HG03439 (cell line): ENCODE measurements around the gene RTCA.
"Not testable (repeated sequence)": the region's sequence is repeated elsewhere in the genome, so short reads cannot be mapped to it uniquely, and the experiment has no call there.

Experiments used
- ATAC-seq: cut with Tn5 transposase; IDR thresholded peaks from one replicate; pipeline ENCODE4 v1.9.1; 2021; ENCODE audit warnings: mild to moderate bottlenecking, moderate library complexity; ENCODE audit not compliant: unreplicated experiment

Gene RTCA

DNA sequence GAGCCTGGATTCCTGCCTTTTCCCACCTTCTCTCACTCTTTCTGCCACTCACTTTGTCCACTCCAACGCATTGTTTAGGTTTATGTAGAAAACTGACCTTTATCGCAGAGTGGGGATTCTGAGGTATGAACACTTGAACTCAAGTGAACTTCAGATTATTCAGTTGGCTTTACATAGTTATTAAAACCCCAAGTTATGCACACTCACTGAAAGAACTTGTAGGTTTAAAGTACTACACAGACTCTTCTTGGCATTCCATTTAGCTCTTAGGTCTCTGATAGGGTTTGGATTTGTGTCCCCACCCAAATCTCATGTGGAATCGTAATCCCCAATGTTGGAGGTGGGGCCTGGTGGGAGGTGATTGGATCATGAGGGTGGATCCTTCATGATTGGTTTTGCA is 39.9 kb downstream of the RTCA start:
- no peak for ATAC-seq

DNA sequence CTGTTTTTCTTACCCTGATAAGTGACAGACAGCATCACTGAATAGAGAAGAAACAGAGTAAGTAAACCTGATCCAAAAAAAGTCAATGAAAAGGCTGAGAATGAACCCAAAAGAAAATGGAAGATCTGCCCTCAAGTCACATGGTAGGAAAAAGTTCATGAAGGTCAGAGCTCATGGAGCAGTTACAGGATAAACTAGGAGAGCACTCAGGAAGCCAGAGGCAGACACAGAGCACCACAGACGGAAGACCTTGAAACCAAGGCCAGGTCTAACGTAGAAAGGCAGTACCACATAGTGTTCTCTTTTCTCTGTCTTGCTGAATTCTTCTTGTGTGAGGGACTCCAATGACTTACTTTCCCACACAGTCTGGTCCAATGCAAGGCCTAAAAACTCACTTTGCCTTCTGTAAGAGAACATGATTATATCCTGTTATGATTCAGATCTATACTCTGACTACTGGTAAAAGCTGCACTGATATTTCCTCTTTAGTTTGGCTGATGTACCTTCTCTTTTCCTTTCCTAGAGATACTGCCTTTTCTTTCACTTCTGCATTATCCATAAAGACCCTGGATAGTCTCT is 40.8 kb downstream of the RTCA start:
- ATAC-seq = no peak

DNA sequence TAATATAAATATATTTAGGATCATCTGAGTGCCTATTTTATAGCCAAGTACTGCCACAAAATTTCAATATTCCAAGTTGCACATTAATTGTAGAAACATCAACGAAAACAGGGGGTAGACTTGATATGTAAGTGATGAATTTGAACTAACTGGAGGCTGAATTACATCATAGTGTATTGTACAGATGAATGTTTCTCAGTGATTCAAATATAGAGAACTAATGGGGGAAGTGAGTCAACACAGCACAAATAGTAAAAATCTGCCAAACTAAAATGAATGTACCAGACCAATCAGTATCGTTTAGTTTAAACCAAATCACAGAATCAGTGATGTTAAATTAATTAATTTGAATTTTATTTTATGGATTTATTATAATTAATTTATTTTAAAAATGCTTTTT is 42.8 kb downstream of the RTCA start:
- no peak for ATAC-seq

DNA sequence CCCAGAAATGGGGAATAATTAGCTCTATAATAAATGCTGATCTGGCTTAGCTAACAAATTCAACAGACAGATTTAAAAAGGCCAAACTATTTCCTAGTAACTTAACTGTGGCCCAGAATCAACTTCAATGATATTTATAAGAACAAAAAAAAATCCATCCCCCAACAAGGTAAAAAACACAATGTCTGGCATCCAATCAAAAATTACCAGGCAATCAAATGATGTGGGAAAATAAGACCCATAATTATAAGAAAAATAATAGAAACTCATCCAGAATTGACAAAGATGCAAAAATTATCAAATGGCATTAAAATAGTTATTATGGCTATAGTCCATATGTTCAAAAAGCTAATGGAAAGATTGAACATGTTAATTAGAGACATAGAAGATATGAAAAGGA is 43.8 kb downstream of the RTCA start:
- ATAC-seq = no peak

DNA sequence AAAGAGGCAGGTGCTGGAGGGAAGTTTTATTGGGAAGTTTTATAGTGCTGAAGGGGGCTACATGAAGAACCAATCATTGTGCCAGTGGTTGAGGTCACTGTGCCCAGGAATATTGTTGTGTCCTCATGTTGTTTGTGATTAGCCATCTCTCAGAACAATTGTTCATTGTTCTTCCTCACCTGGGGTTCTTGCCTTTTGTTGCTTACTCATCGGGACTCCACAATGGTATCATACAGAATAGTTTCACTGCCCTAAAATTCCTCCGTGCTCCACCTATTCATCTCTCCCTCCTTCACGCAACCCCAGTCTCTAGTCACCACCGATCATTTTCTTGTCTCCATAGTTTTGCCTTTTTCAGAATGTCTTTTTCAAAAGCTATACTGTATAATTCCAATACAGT is 47.4 kb downstream of the RTCA start:
- ATAC-seq = no peak

DNA sequence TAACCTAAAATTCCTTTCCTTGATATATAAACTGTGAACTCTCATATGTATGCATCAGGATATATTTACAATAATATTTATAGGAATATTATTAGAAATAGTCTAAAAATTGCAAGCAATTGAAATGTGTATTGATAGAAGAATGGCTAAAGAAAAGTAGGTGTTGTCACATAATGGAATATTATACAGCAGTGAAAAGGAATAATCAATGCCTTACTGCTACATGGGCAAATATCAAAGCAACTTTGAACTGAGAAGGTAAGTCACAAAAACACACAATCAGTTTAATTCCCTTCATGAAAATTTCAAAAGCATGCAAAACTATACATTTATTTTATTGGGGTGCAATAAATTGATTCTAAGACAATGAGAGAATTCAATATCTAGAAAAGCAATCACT is 50.6 kb downstream of the RTCA start:
- ATAC-seq = no peak

DNA sequence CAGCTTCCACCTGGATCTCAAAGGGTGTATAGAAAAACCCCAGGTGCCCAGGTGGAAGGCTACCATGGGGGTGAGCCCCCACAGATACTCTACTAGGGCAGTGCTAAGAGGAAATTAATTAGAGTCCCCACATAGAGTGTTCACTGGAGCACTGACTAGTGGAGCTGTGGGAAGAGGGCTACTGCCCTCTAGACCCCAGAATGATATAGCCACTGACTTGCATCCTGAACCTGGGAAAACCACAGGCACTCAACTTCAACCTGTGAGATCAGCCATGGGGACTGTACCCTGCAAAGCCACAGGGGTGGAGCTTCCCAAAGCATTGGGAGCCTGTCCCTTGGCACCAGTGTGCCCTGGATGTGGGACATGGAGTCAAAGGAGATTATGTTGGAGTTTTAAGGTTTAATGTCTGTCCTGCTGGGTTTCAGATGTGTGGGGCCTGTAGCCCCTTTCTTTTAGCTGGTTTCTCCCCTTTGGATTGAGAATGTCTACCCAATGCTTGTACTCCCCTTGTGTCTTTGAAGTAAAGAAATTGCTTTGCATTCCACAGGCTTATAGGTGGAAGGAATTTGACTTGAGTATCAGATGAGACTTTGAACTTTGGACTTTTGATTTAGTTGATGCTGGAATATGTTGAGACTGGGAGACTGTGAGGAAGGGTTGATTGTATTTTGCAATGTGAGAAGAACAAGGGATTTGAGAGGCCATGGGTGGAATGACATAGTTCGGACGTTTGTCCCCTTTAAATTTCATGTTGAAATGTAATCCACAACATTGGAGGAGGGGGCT is 54.5 kb downstream of the RTCA start:
- no peak for ATAC-seq

DNA sequence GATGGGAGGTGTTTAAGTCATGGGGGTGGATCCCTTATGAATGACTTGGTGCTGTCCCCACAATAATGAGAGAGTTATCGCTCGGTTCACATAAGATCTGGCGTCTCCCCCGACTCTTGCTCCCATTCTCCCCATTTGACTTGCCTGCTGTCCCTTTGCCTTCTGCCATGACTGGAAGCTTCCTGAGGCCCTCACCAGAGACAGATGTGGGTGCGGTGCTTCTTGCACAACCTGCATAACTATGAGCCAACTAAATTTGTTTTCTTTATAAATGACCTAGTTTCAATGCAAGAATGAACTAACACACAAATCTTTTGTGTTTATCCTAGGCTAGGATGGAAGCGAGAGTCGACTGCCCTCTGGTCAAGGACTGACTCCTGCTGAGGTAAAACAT is 55.1 kb downstream of the RTCA start:
- ATAC-seq = no peak

DNA sequence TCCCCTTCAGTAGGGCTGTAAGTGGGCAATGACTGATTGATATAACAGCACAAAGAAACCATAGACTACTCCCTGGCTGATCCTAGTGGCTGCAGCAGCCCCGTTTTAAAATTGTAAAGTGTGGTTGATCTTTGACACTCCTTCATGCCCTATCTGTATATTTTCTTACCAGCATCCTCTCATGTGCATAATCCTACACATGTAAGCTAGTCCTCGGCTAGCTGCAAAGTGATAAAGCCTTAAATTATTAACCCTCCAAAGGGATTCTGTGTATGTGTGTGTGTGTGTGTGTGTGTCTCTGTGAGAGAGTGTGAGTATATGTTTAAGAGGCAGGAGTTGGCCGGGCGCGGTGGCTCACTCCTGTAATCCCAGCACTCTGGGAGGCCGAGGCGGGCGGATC is 55.5 kb downstream of the RTCA start:
- no peak for ATAC-seq

DNA sequence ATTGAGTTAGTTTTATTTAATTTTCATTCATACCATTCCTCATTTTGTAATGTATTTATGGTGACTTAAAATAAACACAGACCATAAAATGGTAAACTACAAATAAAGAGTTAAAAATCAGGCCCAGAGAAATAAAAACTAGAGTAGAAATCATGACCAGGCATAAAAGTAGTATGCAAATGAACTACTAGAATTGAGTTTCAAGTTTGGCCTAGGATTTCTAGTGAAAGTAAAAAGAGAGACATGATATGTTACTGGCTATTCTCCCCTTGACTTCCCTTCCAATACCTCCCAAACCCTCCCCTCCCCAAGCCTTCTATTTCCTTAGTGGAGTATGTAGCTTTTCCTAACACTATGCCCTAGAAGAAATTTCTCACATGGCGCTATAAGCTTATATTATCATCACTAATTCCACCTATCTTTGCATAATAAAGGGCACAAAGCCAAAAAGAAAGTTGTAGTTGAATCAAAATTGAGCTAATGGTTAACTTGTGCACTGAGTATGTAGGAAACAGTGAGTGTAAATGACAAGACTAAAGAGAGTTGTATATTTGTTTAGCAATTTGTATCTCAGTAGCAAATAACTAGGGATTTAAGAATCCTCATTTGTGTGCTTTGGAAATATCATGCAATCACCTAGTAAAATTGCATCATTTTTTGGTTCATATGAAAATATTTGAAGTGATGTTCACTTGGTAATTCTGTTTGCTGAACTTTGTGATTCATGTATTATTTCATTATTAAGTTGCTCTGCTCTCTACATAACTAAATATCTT is 56.6 kb downstream of the RTCA start:
- no peak for ATAC-seq

DNA sequence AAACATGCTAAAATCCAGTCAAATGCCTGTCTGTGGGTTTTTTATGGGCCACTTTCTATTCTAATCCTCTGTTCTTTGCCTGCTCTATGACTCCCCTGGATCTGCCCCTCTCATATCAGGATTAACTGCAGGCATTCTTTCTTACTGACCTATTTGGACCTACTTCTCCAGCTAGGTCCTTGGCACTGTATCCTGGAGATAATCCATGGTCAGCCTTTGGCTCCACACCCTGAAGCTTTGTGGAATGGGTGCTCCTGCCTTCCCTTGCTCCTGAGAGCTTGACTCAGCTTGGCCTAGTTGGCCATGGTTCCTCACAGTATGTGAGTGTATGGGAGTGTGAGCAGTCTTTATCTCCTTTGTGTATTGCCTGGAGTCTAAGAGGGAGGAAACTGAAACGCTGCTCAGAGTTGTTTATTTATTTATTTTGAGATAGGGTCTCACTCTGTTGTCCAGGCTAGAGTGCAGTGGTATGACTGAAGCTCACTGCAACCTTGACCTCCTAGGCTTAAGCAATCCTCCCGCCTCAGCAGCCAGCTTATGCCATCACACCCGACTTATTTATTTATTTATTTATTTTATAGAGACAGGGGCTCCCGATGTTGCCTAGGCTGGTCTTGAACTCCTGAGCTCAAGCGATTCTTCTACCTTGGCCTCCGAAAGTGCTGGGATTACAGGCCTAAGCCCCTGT is 57.5 kb downstream of the RTCA start:
- no peak for ATAC-seq

DNA sequence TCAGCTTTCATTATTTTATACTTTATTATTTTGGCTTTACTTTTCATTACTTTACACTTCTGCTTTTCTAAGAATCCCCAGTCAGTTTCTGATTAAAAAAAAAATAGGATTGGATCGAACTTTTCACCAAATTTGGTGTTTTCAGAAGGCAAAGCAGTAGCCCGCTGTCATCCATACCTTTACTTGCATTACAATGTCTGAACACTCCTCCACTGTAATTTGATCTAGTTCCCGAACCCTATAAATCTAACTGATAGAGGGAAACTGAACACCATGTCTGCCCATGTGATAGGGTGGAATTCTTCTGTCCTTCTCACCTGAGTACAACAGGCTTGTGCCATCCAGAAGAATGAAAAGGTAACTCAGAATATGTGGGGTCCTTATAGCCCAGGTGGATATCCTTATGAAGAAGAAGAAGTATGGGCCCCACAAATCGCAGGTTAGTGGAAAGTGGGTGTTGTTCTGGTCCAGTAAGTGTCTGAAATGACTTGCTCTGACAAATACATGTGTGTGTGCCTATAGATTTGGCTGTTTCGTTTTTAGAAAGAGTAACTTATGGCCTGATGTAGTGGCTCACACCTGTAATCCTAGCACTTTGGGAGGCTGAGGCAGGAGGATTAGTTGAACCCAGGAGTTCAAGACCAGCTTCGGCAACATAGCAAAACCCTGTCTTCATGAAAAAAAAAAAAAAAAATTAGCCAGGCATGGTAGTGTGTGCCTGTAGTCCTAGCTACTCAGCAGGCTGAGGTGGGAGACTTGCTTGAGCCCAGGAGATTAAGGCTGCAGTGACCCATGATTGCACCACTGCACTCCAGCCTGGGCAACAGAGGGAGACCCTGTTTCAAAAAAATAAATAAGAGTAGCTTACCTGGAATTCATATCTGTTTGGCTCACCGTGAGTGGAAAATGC is 59.7 kb downstream of the RTCA start:
- no peak for ATAC-seq

DNA sequence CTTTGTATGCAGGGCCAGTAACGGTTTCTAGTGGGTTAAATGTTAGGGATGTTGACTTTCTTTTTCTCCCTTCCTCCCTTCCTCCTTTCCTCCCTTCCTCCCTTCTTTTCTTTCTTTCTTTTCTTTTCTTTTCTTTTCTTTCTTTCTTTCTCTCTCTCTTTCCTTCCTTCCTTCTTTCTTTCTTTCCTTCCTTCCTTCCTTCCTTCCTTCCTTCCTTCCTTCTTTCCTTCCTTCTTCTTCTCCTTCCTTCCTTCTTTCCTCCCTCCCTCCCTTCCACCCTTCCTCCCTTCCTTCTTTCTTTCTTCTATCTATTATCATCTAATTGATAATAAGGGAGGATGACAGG is 60.3 kb downstream of the RTCA start:
- ATAC-seq = not testable (repeated sequence)

DNA sequence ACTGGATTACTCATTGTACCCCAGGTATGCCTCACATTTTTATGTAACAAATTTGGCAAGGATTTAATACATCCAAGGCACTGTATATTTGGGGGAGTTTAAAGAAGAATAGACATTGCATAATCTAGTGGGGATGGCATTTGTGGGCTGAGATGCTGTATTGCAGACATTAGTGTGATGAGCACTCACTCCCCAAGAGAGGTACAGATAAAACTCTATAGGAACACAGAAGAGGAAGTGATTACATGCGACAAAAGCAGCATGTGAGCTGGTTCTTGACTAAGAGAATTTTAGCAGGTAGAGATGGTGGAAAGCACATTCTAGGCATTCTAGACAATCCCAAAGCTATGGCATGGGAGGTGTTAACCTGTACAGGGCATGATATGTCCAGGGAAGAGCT is 62.1 kb downstream of the RTCA start:
- no peak for ATAC-seq

DNA sequence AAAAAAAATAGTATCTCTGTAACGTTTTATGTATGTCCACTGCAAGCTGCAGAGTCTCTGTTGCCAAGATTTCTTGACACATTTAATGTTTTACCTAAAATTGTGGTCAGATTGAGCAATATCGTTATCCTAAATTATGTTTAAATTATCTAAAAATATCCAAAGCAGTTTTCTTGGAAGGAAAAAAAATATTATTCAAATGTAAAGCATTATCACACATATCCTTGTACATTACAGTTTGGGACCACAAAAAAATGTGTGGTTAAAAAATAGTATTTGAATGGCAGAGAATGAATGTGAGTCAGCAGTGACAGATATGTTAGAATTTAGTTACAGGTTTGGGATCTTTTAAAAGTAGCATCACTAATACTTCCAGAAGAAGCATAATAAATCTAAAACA is 65.1 kb downstream of the RTCA start:
- ATAC-seq = not testable (repeated sequence)

DNA sequence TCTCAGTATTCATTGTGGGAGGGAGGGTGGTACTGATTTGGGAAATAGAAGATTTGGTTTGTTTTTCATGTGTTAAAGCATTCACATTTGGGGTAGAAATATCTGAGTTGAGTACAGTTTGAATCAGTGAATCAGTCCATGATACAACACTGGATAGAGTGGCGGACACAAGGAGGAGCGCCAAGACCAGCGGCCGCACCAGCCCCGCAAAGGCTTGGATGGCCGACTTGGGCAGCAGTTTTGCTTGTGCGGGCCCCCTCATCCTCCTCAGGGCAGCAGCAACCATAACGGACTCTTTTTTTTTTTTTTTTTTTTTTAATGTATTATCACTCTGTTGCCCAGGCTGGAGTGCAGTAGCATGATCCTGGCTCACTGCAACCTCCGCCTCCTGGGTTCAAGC is 66.3 kb downstream of the RTCA start:
- ATAC-seq = no peak

DNA sequence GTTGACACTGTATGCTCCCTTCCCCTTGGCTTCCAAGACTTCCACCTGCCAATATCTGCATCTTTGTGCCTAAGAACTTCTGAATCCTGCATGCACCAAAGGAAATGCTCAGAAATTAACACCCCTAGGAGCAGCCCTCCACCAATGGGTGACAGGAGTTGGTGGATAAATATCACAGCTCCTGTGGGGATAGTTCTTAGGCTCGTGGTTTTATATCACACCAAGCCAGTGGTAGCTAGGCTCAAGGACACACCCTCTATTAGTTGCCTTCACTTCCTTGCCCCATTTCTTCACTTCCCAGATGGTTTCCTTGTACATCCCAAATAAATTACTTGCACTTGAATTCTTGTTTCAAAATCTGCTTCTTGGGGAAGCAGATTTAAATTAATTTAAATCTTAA is 69.4 kb downstream of the RTCA start:
- no peak for ATAC-seq

DNA sequence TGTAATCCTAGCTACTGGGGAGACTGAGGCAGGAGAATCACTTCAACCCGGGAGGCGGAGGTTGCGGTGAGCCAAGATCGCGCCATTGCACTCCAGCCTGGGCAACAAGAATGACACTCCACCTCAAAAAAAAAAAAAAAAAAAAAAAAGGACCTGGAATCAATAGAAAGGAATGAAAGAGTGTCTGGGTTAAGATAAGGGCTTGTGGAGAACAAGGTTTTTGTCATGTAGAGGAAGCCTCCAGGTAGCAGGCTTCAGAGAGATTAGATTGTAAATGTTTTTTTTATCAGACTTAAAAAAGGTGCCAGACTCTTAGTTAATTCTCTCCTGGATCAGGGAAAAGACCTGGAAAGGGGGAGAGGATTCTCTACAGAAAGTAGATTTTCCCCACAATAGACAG is 71.9 kb downstream of the RTCA start:
- not testable (repeated sequence) for ATAC-seq

DNA sequence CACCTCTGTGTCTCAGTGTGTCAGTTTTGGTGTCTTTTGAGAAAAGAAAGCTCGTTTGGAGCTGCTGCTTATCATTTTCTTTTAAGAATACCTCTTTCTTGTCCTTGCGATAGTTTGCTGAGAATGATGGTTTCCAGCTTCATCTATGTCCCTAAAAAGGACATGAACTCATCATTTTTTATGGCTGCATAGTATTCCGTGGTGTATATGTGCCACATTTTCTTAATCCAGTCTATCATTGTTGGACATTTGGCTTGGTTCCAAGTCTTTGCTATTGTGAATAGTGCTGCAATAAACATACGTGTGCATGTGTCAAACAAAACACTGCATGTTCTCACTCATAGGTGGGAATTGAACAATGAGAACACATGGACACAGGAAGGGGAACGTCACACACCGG is 73.7 kb downstream of the RTCA start:
- not testable (repeated sequence) for ATAC-seq

DNA sequence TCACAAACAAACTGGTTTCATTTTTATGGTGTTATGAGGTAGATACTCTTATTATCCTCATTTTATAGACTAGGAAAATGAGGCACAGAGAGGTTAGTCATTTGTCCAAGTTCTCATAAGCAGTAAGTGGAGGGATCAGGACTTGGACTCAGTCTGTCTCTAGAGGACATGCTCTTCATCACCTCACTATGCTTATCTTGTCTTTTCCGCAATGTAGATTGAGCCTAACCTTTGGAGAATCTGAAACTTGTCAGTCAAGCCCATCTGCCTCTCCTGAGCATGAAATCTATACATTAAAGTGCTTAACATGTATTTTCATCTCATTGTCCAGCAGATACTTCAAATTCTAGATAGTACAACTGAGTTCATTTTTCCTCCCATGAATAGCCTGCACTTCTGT is 74.5 kb downstream of the RTCA start:
- no peak for ATAC-seq

DNA sequence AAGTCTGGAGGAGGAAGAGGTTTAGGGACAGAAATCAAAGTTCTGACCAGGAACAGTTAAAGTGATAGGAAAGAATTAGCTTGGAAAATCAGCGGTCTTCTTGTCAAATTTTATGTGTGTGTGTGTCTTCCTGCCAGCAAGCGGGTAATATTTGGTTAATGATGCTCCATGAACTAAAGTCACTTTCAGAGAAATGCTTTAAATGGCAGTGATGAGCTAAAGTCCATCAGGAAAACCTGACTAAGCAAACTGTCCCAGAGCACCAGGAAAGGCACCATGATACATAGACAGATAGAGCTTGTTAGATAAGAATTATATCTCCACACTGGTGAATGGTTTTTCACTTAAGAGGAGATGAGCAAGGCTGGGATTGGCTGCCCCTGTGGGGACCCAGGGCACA is 76.3 kb downstream of the RTCA start:
- ATAC-seq = no peak
